ENCODE data around the gene BIRC7.

GRCh38 chr20:63189322-63189642 lies 46.4 kb upstream of the BIRC7 start:
- TF ChIP-seq CTCF (IDR thresholded peaks at IDR 0.05) (no peak), POLR2AphosphoS5 (IDR thresholded peaks at IDR 0.05) (no peak)
